Heart right ventricle (tissue), 16 donors: Measurements from ENCODE around the gene GJB3. TPM values are rescaled to one million over a fixed set of nuclear protein-coding genes. Genes with fewer than 3 reads are reported as not detected.
"Not testable (repeated sequence)": the region's sequence is repeated elsewhere in the genome, so short reads cannot be mapped to it uniquely, and the experiment has no call there.

ENCODE experiments used
- ATAC-seq, 8 donors: fragments of 200-7000 bp; cut with Tn5 transposase; one replicate each; pipeline ENCODE4 v1.9.1; 2020; ENCODE audit warnings: mild to moderate bottlenecking in 8 of 8, moderate library complexity in 8 of 8, moderate number of reproducible peaks in 1 of 8
- DNase-seq, 2 donors: peaks; one replicate each; pipeline ENCODE4 v3.0.0-alpha.2; 2020
- H3K27ac ChIP-seq, 10 donors: fragments of 200-600 bp; sonication (generic) in 2 of 10; one replicate each; pipeline versions ENCODE4 v1.5.0 to v1.8.0; 2020 to 2022; ENCODE audit warnings: mild to moderate bottlenecking in 3 of 10
- H3K27me3 ChIP-seq, 7 donors: fragments of 200-600 bp; one replicate each; pipeline ENCODE4 v1.8.0; 2021 to 2022; ENCODE audit warnings: mild to moderate bottlenecking in 2 of 7
- H3K36me3 ChIP-seq, 9 donors: fragments of 200-600 bp; sonication (generic) in 1 of 9; one replicate each; pipeline versions ENCODE4 v1.5.0 to v1.8.0; 2020 to 2022; ENCODE audit warnings: mild to moderate bottlenecking in 2 of 9
- H3K4me1 ChIP-seq, 9 donors: fragments of 200-600 bp; sonication (generic) in 1 of 9; one replicate each; pipeline versions ENCODE4 v1.5.0 to v1.8.0; 2020 to 2022; ENCODE audit warnings: mild to moderate bottlenecking in 4 of 9
- H3K4me3 ChIP-seq, 10 donors: fragments of 200-600 bp; sonication (generic) in 2 of 10; one replicate each; pipeline versions ENCODE4 v1.5.0 to v1.8.0; 2020 to 2022; ENCODE audit warnings: mild to moderate bottlenecking in 7 of 10, moderate library complexity in 2 of 10
- H3K9me3 ChIP-seq, 11 donors: fragments of 200-600 bp in 10 of 11; sonication (generic) in 2 of 11; one replicate each; pipeline versions ENCODE4 v1.5.0 to v1.8.0; 2013 to 2022; ENCODE audit warnings: mild to moderate bottlenecking in 2 of 11, control low read depth in 1 of 11, moderate library complexity in 1 of 11
- CTCF ChIP-seq, 9 donors: fragments of 200-600 bp; sonication (generic) in 2 of 9; IDR thresholded peaks; one replicate each; pipeline versions ENCODE4 v1.5.0 to v1.8.0; 2021 to 2022; ENCODE audit warnings: antibody characterized with exemption in 9 of 9, mild to moderate bottlenecking in 5 of 9, moderate library complexity in 1 of 9
- WGBS, 2 donors: extraction: QIAGEN DNeasy Blood & Tissue Kit; methylation state at CpG; one replicate each; pipeline ENCODE4 v1.1.7; 2013; ENCODE audit warnings: inconsistent platforms in 1 of 2; 5-methylcytosine and 5-hydroxymethylcytosine counted together
- intact Hi-C, 10 donors: fragments of 100-400 bp; cut with DNase I; formaldehyde crosslinking; loops; one replicate each; pipeline versions ENCODE4 v1.11.1 to v1.14.2; 2022
- long read RNA-seq, 3 donors: library from polyadenylated mRNA; unstranded; transcript quantifications; one replicate each; pipeline ENCODE4 v2.0.0, GENCODE V29; 2020 to 2021
- polyA plus RNA-seq, 2 donors: library from polyadenylated mRNA; stranded (reverse); fragments of 200-250 nt; gene quantifications; one replicate each; pipeline ENCODE4 v1.2.3, GENCODE V29; 2013
- total RNA-seq, 10 donors: library from RNA; stranded (reverse); fragmentation: NEBNext Ultra II Directional in 3 of 10; extraction: Animal tissue kit (Norgen Biotek cat#: 25700) in 3 of 10; gene quantifications; one replicate each; pipeline versions ENCODE4 v1.2.1 to v1.2.4, GENCODE V29; 2021 to 2023
- donor health status: Arrhythmogenic right ventricular cardiomyopathy.
- donor health status: ischemic (EF 13 %, LVEDD 7.1; RV severe dilation, severe dysfunction).
- donor health status: healthy with polysubstance abuse.
- donor health status: DM: no; HTN: yes; CAD: no.
- donor health status: DM: no; HTN: no; CAD: no.
- donor health status: ischemic (EF 25% LVEDD 6.9; RV normal size, moderate dysfunction).
- donor health status: ischemic (EF 25% LVEDD 5.7; RV mildly dilated, moderate dysfunction).
- donor health status: healthy.
- donor health status: DM: yes; HTN: yes; CAD: no.
- donor health status: Ischemic cardiomyopathy.
- donor health status: ischemic (EF 35%, LVEDD 5.7; RV mildly dilated, moderate dysfunction).
- donor health status: nonischemic (EF 11% LVEDD 7.7; RV severe dilation, severe dysfunction).
- donor health status: DM: yes; HTN: yes; CAD: no.
- donor health status: PGD.
- donor health status: ischemic (EF 29% LVEDD 5.4; RV normal size, mild dysfunction).
- donor health status: nonischemic (EF 23%, LVEDD 6.1; RV moderate dilation, normal function).

GJB3 gene
- total RNA-seq (not detected), polyA plus RNA-seq (not detected)
- long read RNA-seq, donor 1: 0 reads
- long read RNA-seq, donor 2: 0 reads
- long read RNA-seq, donor 3: 0 reads

GRCh38 chr1:34781071-34781843 lies at the start of gene GJB3:
TSS of gene GJB3 (plus strand) at chr1:34781214. CDS start at chr1:34784763, 3,549 bp downstream.
- ATAC-seq (peak in 3 of 8 donors; percentile 26 to 54 (median 32)), DNase-seq (no peak)
- Histone ChIP-seq H3K4me3 (peak within 1 kb of the TSS in 9 of 10 donors; percentile 2 to 43 (median 22)), H3K27ac (no peak within 1 kb of the TSS), H3K4me1 (peaks cover 0 to 16% (median 11%) of the 10 kb centered on the region in 9 donors), H3K9me3 (no peaks in the 10 kb centered on the region), H3K36me3 (no peaks in the 10 kb centered on the region), H3K27me3 (peaks cover 18 to 67% (median 56%) of the 10 kb centered on the region in 7 donors)
- TF ChIP-seq CTCF (IDR thresholded peaks at IDR 0.05): no peak
- WGBS, 2 donors: 2% methylated on average over 60 to 62 of the region's 62 CpGs
- intact Hi-C loops: no loop called here

- intact Hi-C loops, ATAC-seq: not testable (repeated sequence)
These were observed 48.2 kb upstream of the GJB3 start for GRCh38 chr1:34732831-34733230.

GRCh38 chr1:34736692-34737091 lies 44.3 kb upstream of the GJB3 start:
- Histone ChIP-seq H3K9me3 (no peaks in the 10 kb centered on the region), H3K36me3 (no peaks in the 10 kb centered on the region), H3K4me1 (no peaks in the 10 kb centered on the region), H3K27ac (no peak overlapping the region), H3K4me3 (no peak overlapping the region), H3K27me3 (peaks cover 0 to 49% (median 29%) of the 10 kb centered on the region in 7 donors)
- no peak for TF ChIP-seq CTCF (IDR thresholded peaks at IDR 0.05)
- DNase-seq (no peak), ATAC-seq (no peak)
- WGBS, 2 donors: 84 to 85% methylated on average over 10 of the region's 10 CpGs
- intact Hi-C loops: loop anchor here in 1 of 10 donors (5.0 kb wide), 1 partner anchor 1099 kb away; no protein-coding TSS in a partner anchor

More at GRCh38 chr1:34732831-34733230, 48.2 kb upstream of the GJB3 start:
- DNase-seq, H3K4me3 ChIP-seq, H3K36me3 ChIP-seq, H3K9me3 ChIP-seq, H3K27ac ChIP-seq, H3K4me1 ChIP-seq: not testable (repeated sequence)
- peaks cover 0 to 40% (median 21%) of the 10 kb centered on the region in 7 donors for H3K27me3 ChIP-seq
- 54 to 59% methylated on average over 7 of the region's 7 CpGs for WGBS, 2 donors

GRCh38 chr1:34737236-34737635 lies 43.8 kb upstream of the GJB3 start:
- H3K4me3 ChIP-seq, H3K4me1 ChIP-seq, H3K9me3 ChIP-seq, DNase-seq, H3K27ac ChIP-seq, ATAC-seq, H3K36me3 ChIP-seq: not testable (repeated sequence)
- 69 to 73% methylated on average over 12 of the region's 12 CpGs for WGBS, 2 donors
- H3K27me3 ChIP-seq: peaks cover 0 to 47% (median 29%) of the 10 kb centered on the region in 7 donors
- intact Hi-C loops: loop anchor here in 1 of 10 donors (5.0 kb wide), 1 partner anchor 1100 kb away; no protein-coding TSS in a partner anchor

- peaks cover 0 to 40% (median 20%) of the 10 kb centered on the region in 7 donors for H3K27me3 ChIP-seq
These were observed 41.4 kb upstream of the GJB3 start for GRCh38 chr1:34739613-34740012.

More at GRCh38 chr1:34739613-34740012, 41.4 kb upstream of the GJB3 start:
- 55 to 58% methylated on average over 3 of the region's 3 CpGs for WGBS, 2 donors
- no peak for ATAC-seq
- H3K4me3 ChIP-seq: no peak overlapping the region
- no peak for DNase-seq
- intact Hi-C loops: loop anchor here (5.0 to 10.0 kb wide), 8 partner anchors 275 to 1107 kb away; no protein-coding TSS in a partner anchor
- no peaks in the 10 kb centered on the region for H3K9me3 ChIP-seq
- H3K36me3 ChIP-seq: no peaks in the 10 kb centered on the region
- H3K27ac ChIP-seq: no peak overlapping the region
- no peak for TF ChIP-seq CTCF (IDR thresholded peaks at IDR 0.05)
- peaks cover 0 to 4% (median 0%) of the 10 kb centered on the region in 9 donors for H3K4me1 ChIP-seq
